GM23338 (cell line): ENCODE data around the gene XYLT1. TPM values are rescaled to one million over a fixed set of nuclear protein-coding genes. Genes with fewer than 3 reads are reported as not detected.
A peak's percentile ranks its signal among the peaks of the same experiment; 100 is the strongest.

Source experiments
- ATAC-seq: fragments of 200-7000 bp; cut with Tn5 transposase; 3 replicates; pipeline ENCODE4 v1.9.1; 2020
- DNase-seq: peaks from one replicate; pipeline ENCODE4 v3.0.0-alpha.2; 2015; ENCODE audit warnings: low spot score
- H2AFZ ChIP-seq: fragments of 200-600 bp; sonication (generic); 2 replicates; pipeline ENCODE4 v1.8.0; 2016; ENCODE audit warnings: antibody characterized with exemption, mild to moderate bottlenecking, moderate library complexity
- H3F3A ChIP-seq: fragments of 200-600 bp; sonication (generic); replicated peaks from 2 replicates; pipeline ENCODE4 v1.8.0; 2017; ENCODE audit warnings: antibody characterized with exemption, mixed run types, low read depth
- H3K27ac ChIP-seq: fragments of 200-600 bp; sonication (generic); 2 replicates; pipeline ENCODE4 v1.6.1; 2016; ENCODE audit warnings: low read depth
- H3K27me3 ChIP-seq: fragments of 200-600 bp; sonication (generic); 2 replicates; pipeline ENCODE4 v1.8.0; 2016; ENCODE audit warnings: mild to moderate bottlenecking, mixed run types, moderate library complexity; ENCODE audit not compliant: insufficient read depth
- H3K36me3 ChIP-seq: fragments of 200-600 bp; sonication (generic); 2 replicates; pipeline ENCODE4 v1.8.0; 2016; ENCODE audit warnings: mild to moderate bottlenecking; ENCODE audit not compliant: insufficient read depth
- H3K4me1 ChIP-seq: fragments of 200-600 bp; sonication (generic); 2 replicates; pipeline ENCODE4 v1.8.0; 2016; ENCODE audit warnings: mild to moderate bottlenecking, moderate library complexity; ENCODE audit not compliant: insufficient read depth
- H3K4me2 ChIP-seq: fragments of 200-600 bp; sonication (generic); 2 replicates; pipeline ENCODE4 v1.7.1; 2017; ENCODE audit warnings: mixed run types
- H3K4me3 ChIP-seq: fragments of 200-600 bp; sonication (generic); 2 replicates; pipeline ENCODE4 v1.6.1; 2016; ENCODE audit warnings: mixed run types
- H3K79me2 ChIP-seq: fragments of 200-600 bp; sonication (generic); replicated peaks from 2 replicates; pipeline ENCODE4 v1.8.0; 2017; ENCODE audit warnings: mild to moderate bottlenecking; ENCODE audit not compliant: insufficient read depth
- H3K9me2 ChIP-seq: fragments of 200-600 bp; sonication (generic); 2 replicates; pipeline ENCODE4 v1.8.0; 2017; ENCODE audit not compliant: insufficient read depth
- H4K20me1 ChIP-seq: fragments of 200-600 bp; sonication (generic); replicated peaks from 2 replicates; pipeline ENCODE4 v1.8.0; 2017; ENCODE audit warnings: mild to moderate bottlenecking; ENCODE audit not compliant: insufficient read depth
- H3K27ac Mint-ChIP-seq: 2 replicates; pipeline ENCODE4 v1.8.0; 2020; ENCODE audit warnings: inconsistent platforms, mild to moderate bottlenecking, moderate library complexity, mixed read lengths
- H3K27me3 Mint-ChIP-seq: 3 replicates; pipeline ENCODE4 v1.8.0; 2022; ENCODE audit warnings: low read depth, mild to moderate bottlenecking, moderate library complexity, mixed read lengths, inconsistent platforms; ENCODE audit not compliant: insufficient read depth, poor library complexity
- H3K36me3 Mint-ChIP-seq: 3 replicates; pipeline ENCODE4 v1.8.0; 2021; ENCODE audit warnings: low read depth, mild to moderate bottlenecking, inconsistent platforms, moderate library complexity, mixed read lengths
- H3K4me1 Mint-ChIP-seq: 3 replicates; pipeline ENCODE4 v1.8.0; 2020; ENCODE audit warnings: mild to moderate bottlenecking, inconsistent platforms, mixed read lengths
- H3K4me3 Mint-ChIP-seq: 3 replicates; pipeline ENCODE4 v1.8.0; 2021; ENCODE audit warnings: moderate library complexity, mild to moderate bottlenecking, inconsistent platforms, mixed read lengths
- H3K9me3 Mint-ChIP-seq: 3 replicates; pipeline ENCODE4 v1.8.0; 2020; ENCODE audit warnings: moderate library complexity, mild to moderate bottlenecking, inconsistent platforms, mixed read lengths
- CREB1 ChIP-seq: fragments of 250-450 bp; sonication (Bioruptor Pico); IDR thresholded peaks from 2 replicates; pipeline ENCODE4 v1.5.0; 2020; ENCODE audit warnings: low read depth, mild to moderate bottlenecking, moderate library complexity
- CTCF ChIP-seq, 2 experiments: fragments of 200-600 bp in 1 of 2; sonication (generic) in 1 of 2; conservative IDR thresholded peaks; 2 replicates each; pipeline versions ENCODE4 v1.5.1 to v1.6.1; 2016 to 2017; ENCODE audit warnings: antibody characterized with exemption in 2 of 2, low read depth in 2 of 2, mild to moderate bottlenecking in 2 of 2, moderate library complexity in 1 of 2
- EZH2 ChIP-seq: fragments of 200-600 bp; sonication (generic); IDR thresholded peaks from one replicate; pipeline ENCODE4 v1.8.0; 2017; ENCODE audit warnings: antibody characterized with exemption, mild to moderate bottlenecking, low read depth; ENCODE audit not compliant: unreplicated experiment
- JUNB ChIP-seq: IDR thresholded peaks from one replicate; pipeline ENCODE4 v1.6.1; 2016; ENCODE audit warnings: antibody characterized with exemption; ENCODE audit not compliant: unreplicated experiment
- NANOG ChIP-seq: IDR thresholded peaks from 2 replicates; pipeline ENCODE4 v1.6.1; 2016; ENCODE audit warnings: antibody characterized with exemption, borderline replicate concordance
- POLR2AphosphoS5 ChIP-seq: IDR thresholded peaks from 2 replicates; pipeline ENCODE4 v1.6.1; 2016; ENCODE audit warnings: antibody characterized with exemption, low read depth
- REST ChIP-seq: IDR thresholded peaks from one replicate; pipeline ENCODE4 v1.6.1; 2018; ENCODE audit warnings: antibody characterized with exemption; ENCODE audit not compliant: unreplicated experiment
- STAT1 ChIP-seq: IDR thresholded peaks from one replicate; pipeline ENCODE4 v1.6.1; 2016; ENCODE audit warnings: antibody characterized with exemption; ENCODE audit not compliant: unreplicated experiment
- ZNF331 ChIP-seq: fragments of 250-450 bp; sonication (Bioruptor Pico); IDR thresholded peaks from 2 replicates; pipeline ENCODE4 v1.5.0; 2020; ENCODE audit warnings: low read depth, mild to moderate bottlenecking, moderate library complexity
- ZNF462 ChIP-seq: fragments of 250-450 bp; sonication (Bioruptor Pico); IDR thresholded peaks from 2 replicates; pipeline ENCODE4 v1.5.0; 2020; ENCODE audit warnings: mild to moderate bottlenecking, moderate library complexity
- polyA plus RNA-seq: library from polyadenylated mRNA; unstranded; fragments of >200 nt; fragmentation: Nextera tagmentation; extraction: Ambion mirVana; gene quantifications from 2 replicates; pipeline ENCODE4 v1.2.1, GENCODE V29; 2016
- total RNA-seq: library from RNA; depleted of rRNA; stranded (reverse); fragments of >200 nt; shearing (Covaris generic); gene quantifications from 2 replicates; pipeline ENCODE4 v1.2.3, GENCODE V29; 2014

Gene XYLT1
- total and polyA plus RNA-seq, 2 experiments from 2014 or later, result 3.5 to 24.7 TPM

GRCh38 chr16:17105239-17105797 lies 365.4 kb downstream of the XYLT1 start:
- no peaks in the 10 kb centered on the region for H3K27me3 ChIP-seq
- Mint-ChIP-seq H3K36me3 (peaks cover 5% of the 10 kb centered on the region; the same call in 2 of the 3 replicates), H3K27ac (no peak overlapping the region), H3K4me3 (no peak overlapping the region), H3K4me1 (peaks cover 26% of the 10 kb centered on the region), H3K27me3 (peaks cover 9% of the 10 kb centered on the region), H3K9me3 (peaks cover 3% of the 10 kb centered on the region; the same call in 1 of the 3 replicates)
- no peak overlapping the region for H3K4me3 ChIP-seq
- peaks cover 17% of the 10 kb centered on the region for H3K4me1 ChIP-seq
- no peak overlapping the region for H3K4me2 ChIP-seq
- H2AFZ ChIP-seq, result no peak overlapping the region
- peak overlapping the region; percentile 74; the same call in 1 of the 2 replicates for H3K27ac ChIP-seq
- peaks cover 6% of the 10 kb centered on the region for H3K9me2 ChIP-seq
- ATAC-seq (peak; percentile 17; the same call in 2 of the 3 replicates), DNase-seq (peak; percentile 4)
- no peak for TF ChIP-seq STAT1
- TF ChIP-seq POLR2AphosphoS5, result no peak
- TF ChIP-seq CREB1 (CRISPR knock-in tag), result no peak
- H4K20me1 ChIP-seq, result no peaks in the 10 kb centered on the region
- H3K79me2 ChIP-seq, result no peaks in the 10 kb centered on the region
- no peaks in the 10 kb centered on the region for H3K36me3 ChIP-seq
- no peaks in the 10 kb centered on the region for H3F3A ChIP-seq

GRCh38 chr16:17104654-17105053 lies 366.1 kb downstream of the XYLT1 start:
- H4K20me1 ChIP-seq, result no peaks in the 10 kb centered on the region
- no peak overlapping the region for H3K27ac ChIP-seq
- peaks cover 6% of the 10 kb centered on the region for H3K9me2 ChIP-seq
- H3K27ac Mint-ChIP-seq, result no peak overlapping the region
- peaks cover 3% of the 10 kb centered on the region; the same call in 1 of the 3 replicates for H3K9me3 Mint-ChIP-seq
- H2AFZ ChIP-seq, result no peak overlapping the region
- no peaks in the 10 kb centered on the region for H3K79me2 ChIP-seq
- H3K27me3 ChIP-seq, result no peaks in the 10 kb centered on the region
- ATAC-seq (no peak), DNase-seq (no peak)
- H3K36me3 ChIP-seq, result no peaks in the 10 kb centered on the region
- peaks cover 2% of the 10 kb centered on the region; the same call in 1 of the 3 replicates for H3K36me3 Mint-ChIP-seq
- H3K27me3 Mint-ChIP-seq, result peaks cover 7% of the 10 kb centered on the region
- H3K4me1 ChIP-seq, result peaks cover 17% of the 10 kb centered on the region
- peaks cover 26% of the 10 kb centered on the region for H3K4me1 Mint-ChIP-seq
- no peak overlapping the region for H3K4me2 ChIP-seq
- H3K4me3 ChIP-seq, result no peak overlapping the region
- H3K4me3 Mint-ChIP-seq, result no peak overlapping the region
- no peaks in the 10 kb centered on the region for H3F3A ChIP-seq
- TF ChIP-seq ZNF462 (CRISPR knock-in tag), result no peak
- TF ChIP-seq REST, result no peak
- no peak for TF ChIP-seq CTCF (conservative IDR thresholded peaks at IDR 0.05; ENCODE audit: low read depth in 2 of 2)
- TF ChIP-seq NANOG, result no peak
- no peak for TF ChIP-seq ZNF331 (CRISPR knock-in tag)
- no peak for TF ChIP-seq STAT1
- no peak for TF ChIP-seq EZH2
- TF ChIP-seq JUNB, result no peak
- no peak for TF ChIP-seq POLR2AphosphoS5
